ENCODE results near the gene USH1G. TPM values are rescaled to one million over a fixed set of nuclear protein-coding genes. Genes with fewer than 3 reads are reported as not detected.
A peak's percentile ranks its signal among the peaks of the same experiment; 100 is the strongest.

Gene USH1G
- polyA plus RNA-seq, 1 experiment = not detected

- DNase-seq (ENCODE audit: low read depth, low spot score) = no peak
- no peak overlapping the region for H3K27ac ChIP-seq (ENCODE audit: low read depth, low read length)
- ChIA-PET POLR2A (no interaction called here), CTCF (interaction anchor here (0.6 to 3.9 kb wide), 10 partner anchors 9 to 133 kb away, joined by 3 to 40 read pairs (median 3); no protein-coding TSS in a partner anchor)
- no peak overlapping the region; the same call in 1 of the 2 replicates for H3K4me3 ChIP-seq (ENCODE audit: low read depth, low read length)
- peaks cover 67% of the 10 kb centered on the region for H3K27me3 ChIP-seq (ENCODE audit: control insufficient read depth, insufficient read depth, low read length)
- TF ChIP-seq CTCF (IDR thresholded peaks at IDR 0.05; ENCODE audit: low read depth, low read length) = peak; percentile 54
- H3K9me3 ChIP-seq (ENCODE audit: control insufficient read depth, insufficient read depth, low read length) = no peaks in the 10 kb centered on the region; the same call in 1 of the 2 replicates
Observed at GRCh38 chr17:74923538-74924249, 639 bp upstream of the USH1G start.

GRCh38 chr17:74922172-74922571 lies 883 bp downstream of the USH1G start:
- Histone ChIP-seq H3K27me3 (ENCODE audit: control insufficient read depth, insufficient read depth, low read length) (peaks cover 75% of the 10 kb centered on the region), H3K27ac (ENCODE audit: low read depth, low read length) (no peak overlapping the region), H3K9me3 (ENCODE audit: control insufficient read depth, insufficient read depth, low read length) (no peaks in the 10 kb centered on the region; the same call in 1 of the 2 replicates), H3K4me3 (ENCODE audit: low read depth, low read length) (no peak overlapping the region)
- ChIA-PET CTCF (interaction anchor here (2.8 to 3.9 kb wide), 2 partner anchors 35 to 39 kb away, joined by 28 to 40 read pairs; no protein-coding TSS in a partner anchor), POLR2A (no interaction called here)
- DNase-seq (ENCODE audit: low read depth, low spot score) = no peak
- no peak for TF ChIP-seq CTCF (IDR thresholded peaks at IDR 0.05; ENCODE audit: low read depth, low read length)

- Histone ChIP-seq H3K27me3 (ENCODE audit: control insufficient read depth, insufficient read depth, low read length) (peaks cover 73% of the 10 kb centered on the region), H3K9me3 (ENCODE audit: control insufficient read depth, insufficient read depth, low read length) (no peaks in the 10 kb centered on the region; the same call in 1 of the 2 replicates), H3K4me3 (ENCODE audit: low read depth, low read length) (no peak overlapping the region), H3K27ac (ENCODE audit: low read depth, low read length) (no peak overlapping the region)
- TF ChIP-seq CTCF (IDR thresholded peaks at IDR 0.05; ENCODE audit: low read depth, low read length) = no peak
- DNase-seq (ENCODE audit: low read depth, low spot score) = no peak
- ChIA-PET CTCF (no interaction called here), POLR2A (no interaction called here)
Observed at GRCh38 chr17:74921769-74922168, 1.3 kb downstream of the USH1G start.

GRCh38 chr17:74921026-74921681 lies 1.9 kb downstream of the USH1G start:
- POLR2A ChIA-PET = no interaction called here
- H3K9me3 ChIP-seq (ENCODE audit: control insufficient read depth, insufficient read depth, low read length) = no peaks in the 10 kb centered on the region; the same call in 1 of the 2 replicates
- no peak for DNase-seq (ENCODE audit: low read depth, low spot score)
- CTCF ChIA-PET = interaction anchor here (1.6 kb wide), 1 partner anchor 130 kb away, joined by 5 read pairs; no protein-coding TSS in a partner anchor
- peaks cover 71% of the 10 kb centered on the region for H3K27me3 ChIP-seq (ENCODE audit: control insufficient read depth, insufficient read depth, low read length)
- no peak overlapping the region for H3K27ac ChIP-seq (ENCODE audit: low read depth, low read length)
- no peak for TF ChIP-seq CTCF (IDR thresholded peaks at IDR 0.05; ENCODE audit: low read depth, low read length)
- no peak overlapping the region for H3K4me3 ChIP-seq (ENCODE audit: low read depth, low read length)

- no peak for DNase-seq (ENCODE audit: low read depth, low spot score)
- CTCF ChIA-PET = interaction anchor here (1.6 kb wide), 1 partner anchor 129 kb away, joined by 5 read pairs; no protein-coding TSS in a partner anchor
- H3K27ac ChIP-seq (ENCODE audit: low read depth, low read length) = no peak overlapping the region
- H3K27me3 ChIP-seq (ENCODE audit: control insufficient read depth, insufficient read depth, low read length) = peaks cover 68% of the 10 kb centered on the region
- POLR2A ChIA-PET = no interaction called here
- TF ChIP-seq CTCF (IDR thresholded peaks at IDR 0.05; ENCODE audit: low read depth, low read length) = no peak
- no peaks in the 10 kb centered on the region; the same call in 1 of the 2 replicates for H3K9me3 ChIP-seq (ENCODE audit: control insufficient read depth, insufficient read depth, low read length)
- no peak overlapping the region for H3K4me3 ChIP-seq (ENCODE audit: low read depth, low read length)
Observed at GRCh38 chr17:74920642-74921025, 2.4 kb downstream of the USH1G start.

All from AG04450 (cell line).